HG02938 (cell line): Measurements from ENCODE around the gene TRRAP.

Experiments used
- ATAC-seq: cut with Tn5 transposase; IDR thresholded peaks from one replicate; pipeline ENCODE4 v1.9.1; 2021; ENCODE audit warnings: mild to moderate bottlenecking, moderate library complexity; ENCODE audit not compliant: unreplicated experiment

The TRRAP gene

DNA sequence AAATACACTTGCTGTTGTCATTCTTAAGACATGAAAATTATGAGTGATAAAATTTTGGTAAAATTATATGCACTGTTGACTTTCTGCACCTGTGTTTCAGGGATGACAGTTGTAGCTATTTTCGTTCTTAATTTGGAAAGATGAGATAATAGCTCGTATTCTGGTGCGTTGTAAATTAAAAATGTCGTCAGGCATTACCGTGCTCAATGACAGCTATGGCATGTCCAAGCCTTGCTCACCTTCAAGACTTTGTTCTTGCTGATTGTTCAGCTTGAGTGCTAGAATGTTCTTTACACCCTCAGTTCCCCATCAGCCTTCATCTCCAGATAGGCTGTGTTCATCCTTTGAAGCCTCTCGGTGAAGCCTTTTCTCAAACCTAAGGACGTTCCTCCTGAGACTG lies 21.5 kb downstream of the TRRAP start:
- ATAC-seq, result no peak

- ATAC-seq, result no peak
Observed at GRCh38 chr7:98900815-98901214, 22.5 kb downstream of the TRRAP start.

- ATAC-seq, result no peak
Observed at GRCh38 chr7:98902523-98902922, 24.2 kb downstream of the TRRAP start.

DNA sequence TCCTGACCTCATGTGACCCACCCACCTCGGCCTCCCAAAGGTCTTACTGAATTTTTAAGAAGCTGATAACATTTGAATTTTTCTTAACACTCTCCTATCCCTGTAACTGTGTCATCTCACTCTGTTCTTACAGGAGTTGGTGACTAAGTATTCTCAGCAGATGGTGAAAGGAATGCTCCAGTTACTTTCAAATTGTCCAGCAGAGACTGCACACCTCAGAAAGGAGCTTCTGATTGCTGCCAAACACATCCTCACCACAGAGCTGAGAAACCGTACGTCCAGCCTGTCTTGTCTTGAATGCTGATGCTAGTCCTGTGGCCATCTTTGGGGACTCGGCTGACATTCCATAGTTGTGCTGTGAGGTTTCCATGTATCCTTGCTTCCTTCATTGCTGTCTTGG lies 24.9 kb downstream of the TRRAP start:
- no peak for ATAC-seq

DNA sequence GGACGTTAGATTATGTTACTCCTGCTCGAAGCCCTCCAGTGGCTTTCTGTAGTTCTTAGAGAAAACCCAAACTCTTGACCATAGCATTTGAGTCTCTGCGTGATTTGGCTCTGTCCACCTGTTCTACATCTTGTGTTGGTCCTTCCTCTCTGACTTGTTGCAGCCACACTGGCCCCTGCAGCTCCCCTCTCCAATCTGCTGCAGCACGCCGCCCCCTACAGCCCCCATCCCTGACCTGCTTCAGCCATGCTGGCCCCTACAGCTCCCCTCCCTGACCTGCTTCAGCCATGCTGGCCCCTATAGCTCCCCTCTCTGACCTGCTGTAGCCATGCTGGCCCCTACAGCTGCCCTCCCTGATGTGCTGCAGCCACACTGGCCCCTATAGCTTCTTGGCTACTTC lies 29.2 kb downstream of the TRRAP start:
- ATAC-seq, result no peak

DNA sequence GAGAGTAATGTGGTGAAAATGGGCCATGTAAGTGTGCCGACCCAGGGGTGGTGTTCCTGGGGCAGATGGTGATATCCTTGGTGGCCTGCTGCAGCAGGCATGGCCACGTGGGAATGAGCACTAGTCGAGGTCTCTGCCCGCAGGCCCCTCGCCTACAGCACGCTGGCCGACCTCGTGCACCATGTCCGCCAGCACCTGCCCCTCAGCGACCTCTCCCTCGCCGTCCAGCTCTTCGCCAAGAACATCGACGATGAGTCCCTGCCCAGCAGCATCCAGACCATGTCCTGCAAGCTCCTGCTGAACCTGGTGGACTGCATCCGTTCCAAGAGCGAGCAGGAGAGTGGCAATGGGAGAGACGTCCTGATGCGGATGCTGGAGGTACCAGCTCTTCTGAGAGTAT lies 30.3 kb downstream of the TRRAP start:
- ATAC-seq, result no peak

DNA sequence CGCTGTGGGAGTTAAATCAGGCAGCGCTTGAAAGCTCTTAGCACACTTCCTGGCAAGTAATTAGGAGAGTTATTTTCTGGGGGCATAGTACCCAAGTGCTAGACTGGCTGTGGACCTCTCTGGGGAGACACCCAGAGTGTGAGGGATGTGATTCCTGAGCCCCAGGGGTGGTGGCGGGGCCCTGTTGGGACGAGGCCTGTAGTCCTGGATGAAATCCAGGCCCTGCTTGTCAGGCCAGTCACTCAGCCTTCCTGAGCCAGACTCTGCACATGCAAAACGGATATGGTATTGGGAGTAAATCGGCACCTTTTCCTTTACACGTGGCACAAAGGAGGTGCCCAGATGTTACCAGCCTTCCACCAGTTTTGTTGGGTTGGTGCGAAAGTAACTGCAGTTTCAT lies 31.2 kb downstream of the TRRAP start:
- no peak for ATAC-seq

GRCh38 chr7:98910427-98910826 lies 32.1 kb downstream of the TRRAP start:
- no peak for ATAC-seq

- ATAC-seq, result no peak
Observed at GRCh38 chr7:98911916-98912315, 33.6 kb downstream of the TRRAP start.

DNA sequence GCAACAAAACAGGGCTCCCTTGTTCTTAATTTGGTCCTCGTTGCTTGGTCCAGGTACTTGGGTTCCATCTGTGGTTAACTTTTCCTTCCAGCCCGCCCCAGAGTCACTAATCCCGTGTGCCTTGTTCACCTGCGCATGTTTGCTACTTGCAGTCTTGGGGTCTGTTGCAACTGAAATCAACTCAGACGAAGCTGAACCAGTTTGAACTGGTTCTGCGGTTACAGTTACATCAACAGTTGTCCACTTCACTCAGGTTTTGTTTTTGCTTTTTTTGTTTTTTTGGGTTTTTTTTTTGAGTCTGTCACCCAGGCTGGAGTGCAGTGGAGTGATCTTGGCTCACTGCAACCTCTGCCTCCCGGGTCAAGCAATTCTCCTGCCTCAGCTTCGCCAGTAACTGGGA lies 34.7 kb downstream of the TRRAP start:
- no peak for ATAC-seq

DNA sequence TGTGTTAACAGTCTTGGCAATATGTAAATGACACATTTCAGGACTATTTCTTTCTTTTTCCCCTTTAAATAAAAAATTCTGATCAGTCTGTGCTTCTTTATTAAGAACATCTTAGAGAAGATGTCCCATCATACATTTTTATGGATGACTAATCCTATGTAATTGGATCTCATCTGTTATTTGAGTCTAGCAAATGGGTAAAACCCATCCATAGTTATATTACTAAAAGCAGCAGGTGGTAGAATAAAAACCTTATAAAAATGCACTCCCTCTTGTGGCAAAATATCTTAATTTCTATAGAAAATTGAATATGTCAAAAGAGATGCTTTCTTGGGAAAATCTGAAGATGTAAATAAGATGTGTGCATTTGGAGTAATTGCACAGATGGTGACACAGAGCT lies 35.3 kb downstream of the TRRAP start:
- no peak for ATAC-seq

- ATAC-seq, result no peak
Observed at GRCh38 chr7:98917331-98917730, 39.0 kb downstream of the TRRAP start.

DNA sequence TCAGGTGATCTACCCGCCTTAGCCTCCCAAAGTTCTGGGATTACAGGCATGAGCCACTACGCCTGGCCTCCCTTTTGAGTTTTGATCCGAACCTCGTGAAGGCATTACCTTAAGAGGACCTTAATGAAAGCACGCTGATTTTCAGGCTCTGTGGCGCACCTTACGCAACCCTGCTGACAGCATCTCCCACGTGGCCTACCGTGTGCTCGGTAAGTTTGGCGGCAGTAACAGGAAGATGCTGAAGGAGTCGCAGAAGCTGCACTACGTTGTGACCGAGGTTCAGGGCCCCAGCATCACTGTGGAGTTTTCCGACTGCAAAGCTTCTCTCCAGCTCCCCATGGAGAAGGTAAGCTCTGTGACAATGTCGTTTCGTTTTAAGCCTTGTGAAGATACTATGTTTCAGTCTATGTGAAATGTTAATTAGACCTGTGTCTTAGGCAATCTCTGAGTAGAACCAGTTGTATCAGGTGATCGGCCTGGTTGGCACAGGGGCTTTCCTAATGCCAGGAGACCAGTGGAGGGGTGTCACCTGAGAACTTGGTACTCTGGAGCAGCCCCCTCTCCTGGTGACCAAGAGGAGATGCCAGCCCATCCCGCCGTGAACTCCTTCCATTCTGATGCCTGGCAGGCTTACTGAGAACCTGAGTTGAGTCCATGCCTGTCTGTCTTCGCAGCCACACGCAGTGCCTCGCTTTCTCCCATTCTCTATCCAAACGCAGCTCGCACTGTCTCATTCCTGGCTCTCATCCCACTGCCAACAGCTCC lies 43.5 kb downstream of the TRRAP start:
- ATAC-seq, result no peak

GRCh38 chr7:98922392-98923187 lies 44.3 kb downstream of the TRRAP start:
- ATAC-seq, result no peak

GRCh38 chr7:98923512-98923911 lies 45.2 kb downstream of the TRRAP start:
- no peak for ATAC-seq

DNA sequence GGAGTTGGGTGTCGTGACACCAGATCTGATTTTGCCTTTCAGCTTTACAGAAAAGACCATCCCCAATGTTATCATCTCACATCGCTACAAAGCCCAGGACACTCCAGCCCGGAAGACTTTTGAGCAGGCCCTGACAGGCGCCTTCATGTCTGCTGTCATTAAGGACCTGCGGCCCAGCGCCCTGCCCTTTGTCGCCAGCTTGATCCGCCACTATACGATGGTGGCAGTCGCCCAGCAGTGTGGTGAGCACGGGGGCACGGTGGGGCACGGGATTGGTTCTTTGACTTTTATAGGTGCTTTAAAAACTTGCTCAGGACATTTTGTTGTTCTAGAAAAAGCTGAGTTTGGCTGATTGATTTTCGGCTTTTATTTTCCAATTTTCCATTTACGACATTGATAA lies 48.8 kb downstream of the TRRAP start:
- no peak for ATAC-seq

GRCh38 chr7:98930464-98930863 lies 52.1 kb downstream of the TRRAP start:
- ATAC-seq, result no peak

- ATAC-seq, result no peak
Observed at GRCh38 chr7:98930921-98931320, 52.6 kb downstream of the TRRAP start.

- ATAC-seq, result no peak
Observed at GRCh38 chr7:98933321-98933720, 55.0 kb downstream of the TRRAP start.

DNA sequence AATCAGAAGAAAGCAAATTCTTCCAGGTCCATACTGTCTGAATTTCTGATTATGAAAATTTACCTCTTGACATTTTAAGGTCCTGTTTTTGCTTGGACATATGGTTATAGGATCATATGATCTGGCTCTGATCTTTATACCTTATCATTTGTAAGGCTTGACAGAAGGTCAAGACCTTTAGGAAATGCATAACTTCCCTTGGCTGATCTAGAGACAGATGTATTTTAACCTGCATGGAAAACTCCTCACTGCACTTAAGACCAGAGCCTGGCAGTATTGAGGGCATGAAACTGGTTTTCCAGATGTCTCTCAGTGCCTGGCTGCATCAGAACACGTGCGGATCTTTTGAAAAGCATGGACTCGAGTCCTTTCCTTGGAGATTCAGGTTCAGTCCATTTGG lies 55.9 kb downstream of the TRRAP start:
- no peak for ATAC-seq

DNA sequence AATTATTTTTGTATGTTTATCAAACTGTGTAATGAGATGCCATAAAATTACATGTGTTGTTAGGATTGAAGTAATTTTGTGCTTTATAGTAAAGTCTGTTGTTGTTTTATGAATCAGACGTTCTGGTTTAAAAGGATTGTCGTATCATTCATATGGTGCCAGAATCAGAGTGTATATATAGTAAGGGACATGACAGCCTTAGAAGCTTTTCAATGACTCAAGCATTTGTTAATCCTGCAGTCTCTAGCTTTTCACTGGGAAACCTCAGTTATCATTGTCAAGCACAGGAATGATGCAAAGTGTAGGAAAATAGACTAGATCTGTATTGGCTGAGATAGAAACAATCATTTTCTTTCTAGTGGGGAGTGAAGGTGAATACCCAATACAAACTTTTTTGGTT lies 57.5 kb downstream of the TRRAP start:
- ATAC-seq, result no peak

DNA sequence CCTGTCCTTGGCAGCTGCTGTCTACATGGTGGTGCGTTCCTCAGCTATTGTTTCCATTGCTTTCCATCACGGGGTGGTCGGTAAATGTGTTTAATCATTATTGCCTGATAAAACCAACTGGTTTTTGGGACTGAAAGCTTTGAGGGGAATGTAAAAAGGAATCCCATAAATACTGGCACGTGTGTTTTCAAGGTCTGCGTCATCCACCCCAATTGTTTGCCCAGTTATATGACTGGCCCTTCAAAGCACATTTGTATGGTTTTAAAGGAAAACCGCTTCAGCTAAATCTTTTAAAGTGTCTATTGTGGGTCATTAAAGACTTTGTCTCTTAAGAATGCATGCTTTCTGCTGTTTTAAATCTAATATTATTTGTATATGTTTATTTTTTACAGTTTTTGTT lies 65.0 kb downstream of the TRRAP start:
- no peak for ATAC-seq
